HG02852 (cell line): Measurements from ENCODE around the gene ZMYND11.
A peak's percentile ranks its signal among the peaks of the same experiment; 100 is the strongest.
"Not testable (repeated sequence)": the region's sequence is repeated elsewhere in the genome, so short reads cannot be mapped to it uniquely, and the experiment has no call there.

Experiments used
- ATAC-seq: cut with Tn5 transposase; IDR thresholded peaks from one replicate; pipeline ENCODE4 v1.9.1; 2021; ENCODE audit warnings: mild to moderate bottlenecking, moderate library complexity; ENCODE audit not compliant: unreplicated experiment

ZMYND11 gene

DNA sequence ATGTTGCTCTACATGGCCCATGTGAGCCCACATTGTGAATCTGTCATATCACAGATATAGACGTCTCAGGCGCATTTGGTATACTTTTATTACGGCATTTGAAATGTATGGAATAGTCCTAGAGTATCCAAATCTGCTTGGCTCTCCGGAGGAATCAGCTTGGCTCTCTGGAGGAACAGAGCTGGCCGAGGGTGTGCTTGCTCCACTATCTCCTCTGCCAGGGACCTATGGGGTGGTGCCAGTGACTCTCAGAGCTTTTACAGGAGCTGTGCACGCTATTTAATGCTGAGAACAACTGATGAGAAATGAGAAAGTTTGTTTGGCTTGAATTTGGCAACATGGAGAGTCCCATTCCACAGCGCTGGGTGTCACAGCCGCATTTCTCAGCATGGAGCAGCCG is 144.0 kb downstream of the ZMYND11 start:
- no peak for ATAC-seq

GRCh38 chr10:279655-280054 is 144.4 kb downstream of the ZMYND11 start:
- ATAC-seq: no peak

DNA sequence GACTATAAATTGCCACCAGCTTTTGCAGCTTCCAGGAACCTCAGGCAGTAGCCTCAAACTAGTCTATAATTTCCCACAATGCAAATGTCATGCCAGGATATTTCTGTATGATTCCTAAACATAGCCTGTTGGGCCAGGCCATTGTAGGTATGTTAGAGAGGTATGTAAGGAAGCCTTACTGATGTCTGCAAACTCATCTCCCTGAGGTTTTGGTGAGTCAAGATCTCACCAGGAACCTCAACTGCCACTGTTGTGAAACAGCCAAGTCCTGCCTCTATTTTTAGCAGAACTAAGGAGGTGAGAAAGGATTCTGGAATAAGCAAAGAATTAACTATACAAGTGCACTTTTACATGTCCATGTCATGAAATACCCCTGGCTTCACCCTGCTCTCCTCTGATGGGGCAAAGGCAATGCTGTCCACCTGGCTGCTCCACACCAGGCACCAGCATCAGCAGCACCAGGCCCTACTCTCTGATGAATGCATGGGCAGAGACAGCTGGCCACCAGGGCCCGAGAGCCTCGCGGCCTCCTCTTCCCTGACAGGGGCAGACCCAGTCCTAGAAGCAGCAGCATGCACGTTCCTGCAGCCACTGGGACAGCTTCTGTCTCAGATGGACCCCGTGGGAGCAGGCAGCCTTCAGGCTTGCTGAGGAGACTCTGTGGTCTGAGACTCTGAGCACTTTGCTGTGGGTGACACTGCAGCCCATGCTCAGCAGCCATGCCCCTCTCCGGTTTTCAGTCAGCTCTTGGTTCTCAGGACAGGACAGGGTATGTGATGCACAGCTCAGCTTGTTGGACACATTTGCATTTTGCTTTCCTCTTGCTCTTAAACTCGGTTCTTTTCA is 147.3 kb downstream of the ZMYND11 start:
- ATAC-seq: peak; percentile 39

DNA sequence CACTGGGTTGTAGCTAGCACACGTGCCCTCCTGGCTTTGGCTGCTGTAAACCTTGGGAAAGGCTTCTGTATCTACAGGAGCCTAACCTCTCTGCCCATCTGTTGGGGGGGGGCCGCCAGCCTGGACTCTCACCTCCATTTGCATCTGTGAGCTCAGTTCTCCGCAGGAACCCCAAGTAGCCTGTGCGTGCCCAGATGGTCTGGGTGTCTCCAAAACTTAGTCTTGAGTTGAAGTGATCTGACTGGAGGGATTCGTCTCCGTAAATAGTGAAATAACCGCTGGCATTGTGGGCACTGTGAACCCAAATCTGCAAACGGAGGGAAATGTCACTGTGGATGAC is 147.9 kb downstream of the ZMYND11 start:
- no peak for ATAC-seq

DNA sequence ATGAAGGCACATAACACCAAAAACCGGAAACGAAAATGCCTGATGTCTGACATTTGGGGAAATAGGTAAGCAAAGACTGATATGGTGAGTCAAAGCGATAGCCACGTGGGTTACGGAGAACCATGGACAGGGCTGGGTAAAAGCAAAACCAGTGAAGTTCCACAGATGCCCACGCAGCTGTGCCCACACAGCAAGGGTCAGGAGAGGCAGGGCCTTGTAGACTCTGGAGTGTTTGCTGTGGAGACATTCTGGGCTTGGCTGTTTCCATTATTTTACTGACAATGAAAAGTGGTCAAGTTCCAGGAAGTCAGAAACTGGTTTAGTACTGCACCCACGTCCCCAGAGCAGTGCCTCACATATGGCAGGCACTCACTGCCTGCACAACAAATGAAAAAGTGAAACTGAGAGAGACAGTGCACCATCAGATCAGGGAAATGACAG is 148.7 kb downstream of the ZMYND11 start:
- ATAC-seq: peak; percentile 87

DNA sequence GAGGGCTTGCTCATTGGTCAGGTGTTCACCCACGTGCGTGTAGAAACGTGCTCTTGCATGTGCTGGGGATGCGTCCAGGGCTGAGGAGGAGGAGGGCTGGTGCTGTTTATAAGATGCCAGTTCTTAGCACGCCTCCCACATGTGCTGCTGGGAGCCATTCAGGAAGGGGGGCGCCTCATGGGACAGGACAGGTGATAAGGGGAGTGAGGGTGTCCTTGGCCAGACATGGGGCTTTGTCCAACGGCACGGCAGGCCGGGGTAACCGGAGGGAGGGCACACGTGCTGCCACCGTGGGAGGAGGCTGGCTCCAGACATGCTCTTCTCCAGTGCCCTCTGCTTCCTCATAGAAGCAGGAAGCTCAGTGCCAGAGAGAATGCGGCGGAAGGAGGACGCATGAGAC is 150.0 kb downstream of the ZMYND11 start:
- no peak for ATAC-seq

DNA sequence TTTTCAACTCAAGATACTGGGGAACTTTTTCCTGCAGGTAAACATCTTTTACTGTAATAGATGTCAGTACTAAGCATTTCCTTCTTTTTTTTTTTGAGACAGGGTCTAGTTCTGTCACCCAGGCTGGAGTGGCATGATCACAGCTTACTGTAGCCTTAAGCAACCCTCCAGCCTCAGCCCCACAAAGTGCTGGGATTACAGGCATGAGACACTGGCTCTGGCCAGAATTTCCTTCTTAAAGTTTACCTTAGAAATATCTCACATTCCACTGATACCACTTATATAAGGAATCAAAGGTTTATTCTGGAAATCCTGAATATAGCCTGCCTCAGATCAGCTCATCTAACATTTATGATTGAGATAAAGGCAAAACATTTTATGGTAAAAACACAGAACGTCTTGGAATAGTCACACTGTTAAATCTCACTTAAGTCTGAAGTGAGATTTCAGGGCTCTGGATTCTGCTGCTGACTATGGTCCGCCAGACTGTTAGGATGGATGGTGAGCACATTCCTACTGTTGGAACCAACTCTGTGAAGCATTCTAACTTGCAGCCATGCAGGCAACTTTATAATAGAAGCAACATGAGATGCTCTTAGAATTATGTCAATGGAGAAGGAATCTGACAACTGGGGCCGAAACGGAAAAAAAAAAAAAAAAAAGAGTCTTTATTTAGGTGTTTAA is 151.9 kb downstream of the ZMYND11 start:
- no peak for ATAC-seq

- ATAC-seq: no peak
Measured at GRCh38 chr10:287814-288213, 152.6 kb downstream of the ZMYND11 start.

- ATAC-seq: no peak
Measured at GRCh38 chr10:288316-289200, 153.3 kb downstream of the ZMYND11 start.

GRCh38 chr10:289581-289980 is 154.3 kb downstream of the ZMYND11 start:
- ATAC-seq: no peak

DNA sequence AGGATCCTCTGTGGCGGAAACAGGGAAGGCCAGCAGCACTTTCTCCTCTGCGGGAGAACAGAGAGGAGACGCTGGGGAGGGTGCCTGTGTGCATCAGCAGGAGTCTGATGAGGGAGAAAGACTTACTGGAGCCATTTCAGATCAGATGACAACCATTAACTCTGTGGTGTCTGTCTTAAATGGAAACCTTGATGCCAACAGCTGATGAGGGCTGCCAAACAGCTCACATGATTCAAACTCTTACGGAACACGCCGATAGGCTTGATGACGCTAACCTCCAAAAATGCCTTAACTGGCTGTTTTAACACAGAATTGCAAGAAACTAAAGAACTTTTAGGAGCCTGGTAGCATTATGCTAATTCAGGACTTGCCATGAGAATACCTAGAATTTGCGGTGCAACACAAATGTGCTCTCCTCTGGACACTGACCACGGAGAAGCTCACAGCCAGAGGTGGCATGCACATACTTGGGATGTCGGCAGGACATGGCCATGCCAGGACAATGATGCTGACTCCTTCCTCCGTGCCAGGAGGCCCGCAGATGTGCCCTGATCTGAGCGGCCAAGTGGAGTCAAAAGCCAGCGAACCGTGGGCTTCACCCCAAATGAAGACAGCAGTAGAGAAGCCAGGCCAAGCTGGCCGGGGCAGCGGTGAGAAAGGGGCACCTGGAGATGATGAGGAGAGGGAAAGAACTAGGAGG is 154.9 kb downstream of the ZMYND11 start:
- ATAC-seq: no peak

DNA sequence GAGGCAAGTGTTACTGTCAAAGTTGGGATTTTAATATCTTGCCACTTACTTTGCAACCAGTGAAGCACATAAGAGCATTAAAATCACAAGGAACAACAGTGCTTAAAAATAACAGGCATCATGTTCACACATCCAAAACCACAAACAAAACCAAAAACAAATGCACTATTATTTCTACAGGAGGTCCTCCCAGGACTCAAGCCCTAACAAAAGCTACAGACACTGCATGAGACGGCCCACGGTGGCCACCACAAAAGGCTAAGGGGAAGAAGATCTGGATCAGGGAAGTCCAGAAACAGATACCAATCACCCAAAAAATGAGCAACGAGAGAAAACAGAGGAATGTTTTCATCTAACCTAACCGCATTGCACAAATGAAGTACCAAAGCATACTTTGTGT is 158.4 kb downstream of the ZMYND11 start:
- no peak for ATAC-seq

GRCh38 chr10:297567-297966 is 162.3 kb downstream of the ZMYND11 start:
- no peak for ATAC-seq

DNA sequence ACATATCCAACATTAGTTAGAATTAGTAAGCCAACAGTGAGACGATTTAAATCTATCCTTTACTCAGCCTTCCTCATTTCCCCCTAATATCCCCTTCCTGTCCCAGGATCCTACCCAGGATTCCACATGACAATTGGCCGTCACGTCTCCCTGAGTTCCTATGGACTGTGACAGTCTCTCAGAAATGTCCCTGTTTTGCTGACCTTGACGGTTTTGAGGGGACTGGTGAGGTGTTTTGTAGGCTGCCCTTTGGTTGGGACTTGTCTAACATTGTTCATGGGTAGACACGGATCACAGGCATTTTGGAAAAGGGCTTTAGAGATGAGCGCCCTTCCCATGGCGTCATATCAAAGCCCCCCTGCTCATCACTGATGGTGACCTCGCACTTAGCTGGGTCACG is 162.8 kb downstream of the ZMYND11 start:
- no peak for ATAC-seq

DNA sequence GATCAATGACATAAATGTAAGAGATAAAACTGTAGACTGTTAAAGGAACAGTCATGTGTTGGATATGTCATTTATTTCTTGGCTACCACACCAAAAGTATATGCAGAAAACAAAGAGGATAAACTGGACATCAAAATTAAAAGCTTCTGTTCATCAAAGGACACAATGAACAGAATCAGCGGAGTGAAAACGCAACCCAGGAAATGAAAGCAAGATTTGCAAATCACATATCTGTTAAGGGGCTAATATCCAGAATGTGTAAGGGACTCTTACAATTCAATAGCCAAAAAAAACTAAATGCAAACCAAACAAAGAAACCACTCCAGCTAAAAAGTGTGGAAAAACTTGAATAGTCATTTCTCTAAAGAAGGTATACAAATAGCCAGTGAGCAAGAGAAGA is 164.3 kb downstream of the ZMYND11 start:
- ATAC-seq: peak; percentile 53

- ATAC-seq: peak; percentile 80
Measured at GRCh38 chr10:299969-300368, 164.7 kb downstream of the ZMYND11 start.

- ATAC-seq: not testable (repeated sequence)
Measured at GRCh38 chr10:300580-300979, 165.3 kb downstream of the ZMYND11 start.

DNA sequence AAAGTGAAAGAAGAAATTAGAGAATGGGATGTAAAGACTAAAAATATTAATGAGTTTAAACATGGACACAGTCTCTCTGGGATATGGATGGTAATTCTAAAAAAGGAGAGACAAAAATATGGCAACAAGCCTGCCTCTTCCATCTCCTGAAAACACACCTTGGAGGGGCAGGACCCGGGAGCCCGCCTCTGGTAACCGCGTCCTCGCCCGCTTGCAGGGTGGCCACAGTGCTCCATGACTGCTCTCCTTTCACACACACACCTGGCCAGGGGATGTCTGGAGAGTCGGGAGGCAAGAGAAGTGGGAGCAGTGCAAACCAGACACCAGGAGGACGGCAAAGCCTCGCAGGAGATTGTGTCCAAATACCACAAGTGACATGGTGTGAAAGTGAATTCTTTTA is 166.3 kb downstream of the ZMYND11 start:
- no peak for ATAC-seq
